HPDE6-E6E7 (cell line): ENCODE results near the gene PIK3CB.
A peak's percentile ranks its signal among the peaks of the same experiment; 100 is the strongest.
"Not testable (repeated sequence)": the region's sequence is repeated elsewhere in the genome, so short reads cannot be mapped to it uniquely, and the experiment has no call there.

Experiments used
- DNase-seq: peaks from one replicate; pipeline ENCODE4 v3.0.0; 2011; ENCODE audit warnings: missing footprints; ENCODE audit errors: extremely low spot score

PIK3CB gene

GRCh38 chr3:138846824-138847223 lies 12.1 kb upstream of the PIK3CB start:
- not testable (repeated sequence) for DNase-seq

DNA sequence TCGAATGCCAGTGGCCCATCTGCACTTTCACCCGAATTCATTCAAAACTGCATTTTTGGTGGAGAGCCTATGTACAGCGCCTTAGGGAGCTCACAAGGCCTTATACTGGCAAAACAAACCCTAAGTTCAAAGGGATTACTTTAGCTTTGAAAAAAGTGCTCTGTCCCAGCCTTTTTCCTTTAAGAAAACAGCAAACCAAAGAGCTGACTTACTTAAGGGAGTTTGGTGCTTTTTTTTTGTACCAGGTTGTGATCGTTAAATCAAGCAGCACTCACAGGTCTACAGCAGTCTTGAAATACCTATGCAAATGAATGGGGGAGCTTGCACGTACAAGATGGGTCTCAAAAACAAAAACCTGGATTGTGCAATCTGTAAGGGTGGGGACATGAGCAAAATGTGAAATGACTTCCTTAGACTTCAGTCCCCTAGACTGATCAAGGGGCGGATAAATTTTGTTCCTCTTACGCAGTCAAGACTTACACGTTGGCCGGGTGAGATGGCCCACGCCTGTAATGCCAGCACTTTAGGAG lies 11.6 kb upstream of the PIK3CB start:
- no peak for DNase-seq

DNA sequence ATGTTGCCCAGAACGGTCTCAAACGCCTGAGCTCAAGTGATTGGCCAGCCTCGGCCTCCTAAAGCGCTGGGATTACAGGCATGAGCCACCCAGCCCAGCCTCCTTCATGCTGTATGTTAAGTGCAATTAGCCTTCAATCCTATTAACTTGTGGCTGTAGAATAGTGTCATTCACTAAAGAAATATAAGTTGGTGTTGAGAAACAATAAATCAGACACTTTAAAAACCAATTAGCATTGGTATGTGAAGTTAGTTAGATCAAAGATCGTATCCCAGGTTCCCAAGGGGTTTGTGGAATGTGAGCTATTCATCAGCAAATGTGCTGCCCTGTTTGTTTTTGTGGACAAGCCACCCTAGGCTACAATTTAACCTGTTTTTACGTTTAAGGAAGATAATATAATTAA lies 11.0 kb upstream of the PIK3CB start:
- no peak for DNase-seq

DNA sequence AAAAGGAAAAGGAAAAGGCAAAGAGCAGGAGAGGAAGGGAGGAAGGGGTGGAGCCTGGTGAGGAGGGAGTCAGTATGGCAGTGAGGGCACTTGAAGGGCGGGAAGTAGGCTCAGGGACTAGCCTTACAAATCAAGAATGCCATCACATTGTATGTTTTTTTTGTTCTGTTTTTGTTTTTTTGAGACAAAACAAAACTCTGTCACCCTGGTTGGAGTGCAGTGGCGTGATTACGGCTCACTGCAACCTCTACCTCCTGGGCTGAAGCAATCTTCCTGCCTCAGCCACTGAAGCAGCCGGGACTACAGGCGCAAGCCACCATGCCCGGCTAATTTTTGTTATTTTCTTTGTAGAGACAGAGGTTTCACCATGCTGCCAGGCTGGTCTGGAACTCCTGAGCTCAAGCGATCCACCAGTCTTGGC lies 10.5 kb upstream of the PIK3CB start:
- no peak for DNase-seq

DNA sequence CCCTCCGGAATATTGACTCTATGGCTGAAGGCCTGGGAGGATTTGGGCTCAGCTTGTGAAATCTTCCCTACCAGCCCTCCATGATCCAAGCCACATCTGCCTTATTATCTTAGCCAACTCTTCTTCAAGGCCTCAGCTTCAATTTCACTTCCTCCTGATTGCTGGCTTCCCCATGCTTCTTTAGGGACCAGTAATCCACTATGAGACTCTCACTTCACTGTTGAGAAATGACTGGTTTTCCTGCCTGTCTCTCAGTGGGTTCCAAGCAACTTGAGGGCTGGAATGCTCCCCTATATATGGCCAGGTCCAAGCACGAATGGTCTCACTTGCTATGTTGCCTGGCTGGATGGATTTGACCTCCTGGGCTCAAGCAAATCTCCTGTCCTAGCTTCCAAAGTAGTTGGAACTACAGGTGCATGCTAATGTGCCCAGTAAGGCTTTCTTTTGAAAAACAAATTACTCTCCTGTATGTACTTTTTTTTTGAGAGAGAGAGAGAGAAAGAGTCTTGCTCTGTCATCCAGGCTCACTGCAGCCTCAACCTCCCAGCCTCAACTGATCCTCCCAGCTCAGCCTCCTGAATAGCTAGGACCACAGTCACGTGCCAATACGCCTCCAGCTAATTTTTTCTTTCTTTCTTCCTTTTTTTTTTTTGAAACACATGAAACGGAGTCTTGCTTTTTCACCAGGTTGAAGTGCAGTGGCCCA lies 7.9 kb upstream of the PIK3CB start:
- DNase-seq: no peak

DNA sequence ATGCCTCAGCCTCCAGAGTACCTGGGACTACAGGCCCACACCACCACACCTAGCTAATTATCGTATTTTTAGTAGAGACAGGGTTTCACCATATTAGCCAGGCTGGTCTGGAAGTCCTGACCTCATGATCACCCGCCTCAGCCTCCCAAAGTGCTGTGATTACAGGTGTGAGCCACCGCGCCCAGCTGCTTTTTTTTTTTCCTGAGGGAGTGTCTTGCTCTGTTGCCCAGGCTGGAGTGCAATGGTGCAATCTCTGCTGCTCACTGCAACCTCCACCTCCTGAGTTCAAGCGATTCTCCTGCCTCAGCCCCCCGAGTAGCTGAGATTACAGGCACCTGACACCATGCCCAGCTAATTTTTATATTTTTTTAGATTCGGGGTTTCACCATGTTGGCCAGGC lies 3.7 kb upstream of the PIK3CB start:
- not testable (repeated sequence) for DNase-seq

DNA sequence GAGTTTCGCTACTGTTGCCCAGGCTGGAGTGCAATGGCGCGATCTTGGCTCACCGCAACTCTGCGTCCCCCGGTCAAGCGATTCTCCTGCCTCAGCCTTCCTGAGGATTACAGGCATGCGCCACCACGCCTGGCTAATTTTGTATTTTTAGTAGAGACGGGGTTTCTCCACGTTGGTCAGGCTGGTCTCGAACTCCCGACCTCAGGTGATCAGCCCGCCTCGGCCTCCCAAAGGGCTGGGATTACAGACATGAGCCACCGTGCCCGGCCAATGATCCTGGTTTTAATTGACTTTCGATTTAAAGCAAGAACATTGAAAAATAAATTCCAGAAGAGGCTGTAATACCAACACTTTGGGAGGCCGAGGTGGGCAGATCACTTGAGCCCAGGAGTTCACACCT lies 1.1 kb upstream of the PIK3CB start:
- not testable (repeated sequence) for DNase-seq

DNA sequence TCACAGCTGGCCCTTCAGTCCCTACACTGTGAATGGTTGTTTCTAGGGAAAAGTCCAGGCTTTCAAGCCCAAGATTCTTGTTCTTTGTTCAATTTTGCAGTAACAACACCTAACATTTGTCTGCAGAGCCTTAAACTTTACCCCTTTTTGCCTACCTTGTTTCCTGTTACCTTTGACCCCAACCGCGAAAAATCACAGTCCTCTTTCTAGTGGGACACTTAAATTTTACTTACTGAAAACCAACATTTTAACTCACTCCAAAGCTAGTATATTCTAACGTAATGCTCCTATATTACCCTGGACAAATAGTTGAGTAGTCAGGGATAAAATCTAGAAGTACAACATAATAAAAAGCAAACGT lies 649 bp upstream of the PIK3CB start:
- no peak for DNase-seq

GRCh38 chr3:138833899-138834595 lies 681 bp downstream of the PIK3CB start:
- peak; percentile 13 for DNase-seq

- DNase-seq: not testable (repeated sequence)
Observed at GRCh38 chr3:138832473-138833057, 2.2 kb downstream of the PIK3CB start.

DNA sequence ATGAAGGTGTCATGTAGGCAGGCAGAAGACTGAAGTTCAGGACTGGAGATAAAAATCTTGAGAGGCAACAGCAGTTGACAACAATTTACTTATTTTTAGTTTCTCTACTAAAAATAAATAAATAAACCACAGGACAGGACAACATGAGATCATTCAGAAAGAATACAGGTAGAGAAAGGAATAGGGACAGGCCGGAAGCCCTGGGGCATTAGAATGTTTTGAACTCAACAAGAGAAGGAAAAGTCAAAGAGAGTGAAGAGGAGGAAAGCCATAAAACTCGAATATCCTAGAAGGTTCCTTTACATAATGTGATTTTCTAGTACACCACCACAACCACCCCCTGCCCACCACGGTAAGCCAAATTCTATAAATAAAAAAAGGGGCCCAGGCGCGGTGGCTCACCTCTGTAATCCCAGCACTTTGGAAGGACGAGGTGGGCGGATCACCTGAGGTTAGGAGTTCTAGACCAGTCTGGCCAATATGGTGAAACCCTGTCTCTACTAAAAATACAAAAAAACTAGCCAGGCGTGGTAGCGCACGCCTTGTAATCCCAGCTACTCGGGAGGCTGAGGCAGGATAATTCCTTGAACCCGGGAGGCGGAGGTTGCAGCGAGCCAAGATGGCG lies 4.7 kb downstream of the PIK3CB start:
- no peak for DNase-seq

DNA sequence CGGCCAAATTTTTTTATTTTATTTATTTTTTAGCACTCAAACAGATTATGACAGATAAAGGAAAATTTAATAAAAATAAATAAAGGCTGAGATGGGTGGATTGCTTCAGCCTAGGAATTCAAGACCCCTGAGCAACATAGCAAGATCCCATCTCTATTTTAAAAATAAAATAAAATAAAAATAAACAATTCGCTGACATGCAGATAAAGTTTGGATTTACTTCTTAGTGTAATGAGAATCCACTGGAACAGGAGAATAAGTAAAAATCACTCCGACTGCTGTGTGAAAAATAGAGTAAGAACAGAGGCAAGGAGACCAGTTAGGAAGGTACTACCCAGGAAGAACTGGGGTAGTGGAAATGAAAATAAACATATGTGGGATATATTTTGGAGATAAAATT lies 5.6 kb downstream of the PIK3CB start:
- DNase-seq: no peak

GRCh38 chr3:138827222-138827621 lies 7.5 kb downstream of the PIK3CB start:
- DNase-seq: no peak

- DNase-seq: no peak
Observed at GRCh38 chr3:138825336-138825735, 9.4 kb downstream of the PIK3CB start.

- DNase-seq: no peak
Observed at GRCh38 chr3:138824114-138824506, 10.6 kb downstream of the PIK3CB start.

- DNase-seq: not testable (repeated sequence)
Observed at GRCh38 chr3:138820379-138820778, 14.3 kb downstream of the PIK3CB start.

DNA sequence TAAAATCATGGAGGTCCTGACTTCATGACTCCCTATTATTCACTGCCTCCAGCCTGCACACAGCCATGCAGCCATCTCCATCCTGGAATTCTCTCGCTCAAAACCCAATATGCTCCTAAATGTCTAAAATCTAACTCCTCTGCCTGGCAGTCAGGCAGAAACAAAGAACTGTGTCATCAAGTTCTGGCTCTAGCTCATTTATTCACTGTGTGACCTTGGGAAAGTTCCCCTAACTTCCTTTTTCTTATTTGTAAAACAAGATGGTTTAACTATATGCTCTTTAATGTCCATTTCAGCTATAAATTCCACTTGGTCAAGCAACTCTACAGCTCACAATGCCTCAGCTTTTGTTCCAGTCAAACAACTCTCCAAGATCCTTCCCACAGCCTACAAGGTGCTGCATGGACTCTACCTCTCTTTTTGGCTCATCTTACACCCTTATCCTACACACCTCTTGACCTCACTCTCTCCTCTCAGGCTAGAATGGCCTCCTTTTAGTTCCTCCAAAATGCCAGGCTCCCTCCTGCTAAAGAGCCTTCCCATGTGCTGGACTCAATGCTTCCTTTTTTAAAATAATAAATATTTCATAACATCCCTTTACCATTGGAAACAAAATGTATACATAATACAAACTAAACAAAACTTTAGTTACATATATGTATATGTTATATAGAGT lies 16.4 kb downstream of the PIK3CB start:
- DNase-seq: no peak

GRCh38 chr3:138817695-138818094 lies 17.0 kb downstream of the PIK3CB start:
- no peak for DNase-seq

GRCh38 chr3:138812806-138813205 lies 21.9 kb downstream of the PIK3CB start:
- no peak for DNase-seq

DNA sequence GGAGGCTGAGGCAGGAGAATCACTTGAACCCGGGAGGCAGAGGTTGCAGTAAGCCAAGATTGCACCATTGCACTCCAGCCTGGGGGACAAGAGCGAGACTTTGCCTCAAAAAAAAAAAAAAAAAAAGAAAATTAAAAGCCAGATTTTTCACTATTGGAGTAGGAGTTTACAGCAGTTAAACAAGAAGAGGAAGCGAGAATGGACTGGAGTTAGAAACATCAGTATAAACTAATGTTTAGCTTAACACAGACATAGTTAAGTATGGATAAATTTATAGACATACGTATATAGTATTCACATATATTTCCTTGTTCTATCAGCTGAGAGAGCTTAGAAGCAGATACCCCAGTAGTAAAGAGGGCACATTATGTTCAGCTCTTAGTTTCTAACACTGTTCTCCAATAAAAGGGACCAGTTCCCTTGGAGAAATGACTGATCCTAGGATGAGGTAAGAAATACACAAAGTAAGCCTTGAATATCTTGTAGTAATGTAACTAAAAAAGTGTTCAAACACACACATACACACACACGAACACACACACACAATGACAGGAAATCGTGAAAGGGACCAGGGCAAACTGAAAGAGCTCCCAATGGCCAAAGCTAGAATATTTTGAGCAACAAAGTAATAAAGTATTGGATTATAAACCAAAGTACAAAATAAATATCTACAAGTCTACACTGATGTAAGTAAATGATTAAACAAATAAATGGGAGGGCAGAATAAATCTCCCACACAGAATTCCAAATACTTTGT lies 25.1 kb downstream of the PIK3CB start:
- no peak for DNase-seq
